Kidney epithelial cell (primary cell): ENCODE measurements around the gene WASHC3. TPM values are rescaled to one million over a fixed set of nuclear protein-coding genes. Genes with fewer than 3 reads are reported as not detected.
"Not testable (repeated sequence)": the region's sequence is repeated elsewhere in the genome, so short reads cannot be mapped to it uniquely, and the experiment has no call there.

Source experiments
- DNase-seq: peaks from one replicate; pipeline ENCODE4 v3.0.0-alpha.2; 2010; ENCODE audit warnings: low read depth
- H3K27me3 ChIP-seq: 2 replicates; pipeline ENCODE4 v1.6.0; 2011; ENCODE audit warnings: low read length; ENCODE audit not compliant: control insufficient read depth, insufficient read depth
- H3K36me3 ChIP-seq: 2 replicates; pipeline ENCODE4 v1.5.1; 2011; ENCODE audit warnings: low read length; ENCODE audit not compliant: control insufficient read depth, insufficient read depth
- H3K4me3 ChIP-seq: 2 replicates; pipeline ENCODE4 v1.5.1; 2011; ENCODE audit warnings: low read depth, mild to moderate bottlenecking, control low read depth, low read length
- total RNA-seq: library from RNA; depleted of rRNA; stranded (reverse); fragments of >200 nt; gene quantifications from 2 replicates; pipeline ENCODE4 v1.2.3, GENCODE V29; 2015
- TF ChIP-seq, protein P1 (sequence below): IDR thresholded peaks from 2 replicates; pipeline ENCODE4 v1.5.1; 2011; ENCODE audit warnings: mild to moderate bottlenecking, moderate library complexity, low read length, control low read depth, inconsistent platforms; ENCODE audit not compliant: insufficient read depth, poor library complexity, severe bottlenecking

Gene WASHC3
- total RNA-seq, 1 donor from 2014 or later, result 45.8 TPM

- Histone ChIP-seq H3K36me3 (peaks cover 2% of the 10 kb centered on the region), H3K27me3 (no peaks in the 10 kb centered on the region), H3K4me3 (no peak overlapping the region)
- no peak for DNase-seq
- TF ChIP-seq, protein P1, sequence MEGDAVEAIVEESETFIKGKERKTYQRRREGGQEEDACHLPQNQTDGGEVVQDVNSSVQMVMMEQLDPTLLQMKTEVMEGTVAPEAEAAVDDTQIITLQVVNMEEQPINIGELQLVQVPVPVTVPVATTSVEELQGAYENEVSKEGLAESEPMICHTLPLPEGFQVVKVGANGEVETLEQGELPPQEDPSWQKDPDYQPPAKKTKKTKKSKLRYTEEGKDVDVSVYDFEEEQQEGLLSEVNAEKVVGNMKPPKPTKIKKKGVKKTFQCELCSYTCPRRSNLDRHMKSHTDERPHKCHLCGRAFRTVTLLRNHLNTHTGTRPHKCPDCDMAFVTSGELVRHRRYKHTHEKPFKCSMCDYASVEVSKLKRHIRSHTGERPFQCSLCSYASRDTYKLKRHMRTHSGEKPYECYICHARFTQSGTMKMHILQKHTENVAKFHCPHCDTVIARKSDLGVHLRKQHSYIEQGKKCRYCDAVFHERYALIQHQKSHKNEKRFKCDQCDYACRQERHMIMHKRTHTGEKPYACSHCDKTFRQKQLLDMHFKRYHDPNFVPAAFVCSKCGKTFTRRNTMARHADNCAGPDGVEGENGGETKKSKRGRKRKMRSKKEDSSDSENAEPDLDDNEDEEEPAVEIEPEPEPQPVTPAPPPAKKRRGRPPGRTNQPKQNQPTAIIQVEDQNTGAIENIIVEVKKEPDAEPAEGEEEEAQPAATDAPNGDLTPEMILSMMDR, result peak; percentile 33
Observed at GRCh38 chr12:102095677-102096263, 34.0 kb upstream of the WASHC3 start.

DNA sequence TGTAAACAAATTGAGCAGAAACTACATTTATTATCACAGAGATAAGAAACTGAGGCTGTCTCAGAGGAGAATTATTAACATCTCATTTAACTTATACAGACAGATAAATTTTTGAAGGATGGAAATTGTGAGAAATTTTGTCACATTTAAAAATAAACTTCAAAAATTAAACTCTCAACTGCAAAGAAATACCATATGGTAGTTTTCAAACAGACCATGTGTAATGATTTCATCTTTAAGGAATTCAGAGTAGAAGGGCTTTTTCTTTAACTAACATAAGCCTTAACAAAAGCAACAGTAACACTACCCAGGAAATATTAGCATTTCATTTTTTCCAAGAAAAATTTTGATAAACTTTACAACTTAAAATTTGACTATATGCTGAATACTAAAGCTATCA lies 31.5 kb upstream of the WASHC3 start:
- no peaks in the 10 kb centered on the region for H3K36me3 ChIP-seq
- H3K27me3 ChIP-seq, result no peaks in the 10 kb centered on the region
- no peak overlapping the region for H3K4me3 ChIP-seq
- DNase-seq, result no peak
- TF ChIP-seq, protein P1, result no peak

- not testable (repeated sequence) for H3K36me3 ChIP-seq, H3K4me3 ChIP-seq, H3K27me3 ChIP-seq, DNase-seq
Observed at GRCh38 chr12:102089228-102089835, 27.5 kb upstream of the WASHC3 start.

- H3K4me3 ChIP-seq, result no peak overlapping the region
- TF ChIP-seq, protein P1, result no peak
- H3K36me3 ChIP-seq, result peaks cover 1% of the 10 kb centered on the region
- no peak for DNase-seq
- no peaks in the 10 kb centered on the region for H3K27me3 ChIP-seq
Observed at GRCh38 chr12:102080842-102081241, 19.1 kb upstream of the WASHC3 start.

- H3K36me3 ChIP-seq, H3K4me3 ChIP-seq: not testable (repeated sequence)
Observed at GRCh38 chr12:102072092-102072491, 10.3 kb upstream of the WASHC3 start.

GRCh38 chr12:102069707-102070106 lies 7.9 kb upstream of the WASHC3 start:
- Histone ChIP-seq H3K36me3 (no peaks in the 10 kb centered on the region), H3K4me3 (no peak overlapping the region), H3K27me3 (no peaks in the 10 kb centered on the region)
- TF ChIP-seq, protein P1, result no peak
- DNase-seq, result no peak

More at GRCh38 chr12:102072092-102072491, 10.3 kb upstream of the WASHC3 start:
- DNase-seq, H3K27me3 ChIP-seq: not testable (repeated sequence)
